COR-L47 (cell line): Measurements from ENCODE around the gene PTGR1.
"Not testable (repeated sequence)": the region's sequence is repeated elsewhere in the genome, so short reads cannot be mapped to it uniquely, and the experiment has no call there.

Experiments used
- DNase-seq: peaks from one replicate; lab custom pipeline; 2025; lab: John Stamatoyannopoulos, UW

The PTGR1 gene

DNA sequence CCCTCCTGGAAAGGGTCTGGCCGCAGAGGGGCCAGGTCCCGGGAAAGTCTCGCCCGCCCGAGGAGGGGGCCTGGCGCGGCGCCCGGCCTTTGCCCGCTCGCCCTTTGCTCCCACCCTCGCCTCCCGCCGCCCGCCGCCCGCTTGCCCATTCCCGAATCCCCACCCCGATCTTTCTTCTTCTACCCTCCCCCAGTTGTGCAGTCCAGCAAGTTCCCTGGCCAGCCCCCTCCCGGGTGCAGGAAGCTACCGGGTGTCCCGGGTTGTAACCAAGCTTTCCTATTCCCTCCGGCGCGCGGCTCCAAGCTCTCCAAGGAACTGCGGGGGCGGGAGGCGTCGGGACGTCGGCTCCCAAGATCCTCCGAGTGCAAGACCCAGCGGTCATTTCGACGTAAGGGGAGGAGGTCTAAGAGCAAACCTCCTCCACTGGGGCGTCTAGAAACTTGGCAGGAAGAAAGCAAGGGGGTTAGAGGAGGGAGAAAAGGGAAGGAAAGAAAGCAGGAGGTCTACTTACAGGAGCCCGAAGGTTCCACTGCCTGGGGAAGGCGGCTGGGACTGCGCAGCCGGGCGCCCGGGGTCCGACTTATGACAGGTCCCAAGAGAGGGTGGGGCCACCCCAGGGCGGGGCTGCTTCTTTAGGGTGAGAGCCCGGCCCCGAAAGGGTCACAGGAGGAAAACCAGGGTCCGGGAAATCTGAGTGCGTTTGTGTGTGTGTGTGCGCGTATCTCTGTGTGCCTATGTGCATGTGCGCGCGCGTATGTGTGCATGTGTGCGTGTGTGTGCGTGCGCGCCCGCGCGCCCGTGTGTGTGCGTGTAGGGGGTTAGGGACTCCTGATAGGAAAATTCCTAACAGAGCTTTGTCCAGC is at the start of gene PTGR1:
Gene PTGR1, minus strand, starts transcription at position 556 of the 863 bp plus-strand sequence. CDS start 2,225 bp downstream, outside the sequence.
- DNase-seq, result no peak

- no peak for DNase-seq
These were observed 49.6 kb upstream of the PTGR1 start for GRCh38 chr9:111649016-111649415.

GRCh38 chr9:111648066-111648465 is 48.6 kb upstream of the PTGR1 start:
- no peak for DNase-seq

- no peak for DNase-seq
These were observed 47.0 kb upstream of the PTGR1 start for GRCh38 chr9:111646417-111646816.

GRCh38 chr9:111645806-111646205 is 46.4 kb upstream of the PTGR1 start:
- DNase-seq, result no peak

DNA sequence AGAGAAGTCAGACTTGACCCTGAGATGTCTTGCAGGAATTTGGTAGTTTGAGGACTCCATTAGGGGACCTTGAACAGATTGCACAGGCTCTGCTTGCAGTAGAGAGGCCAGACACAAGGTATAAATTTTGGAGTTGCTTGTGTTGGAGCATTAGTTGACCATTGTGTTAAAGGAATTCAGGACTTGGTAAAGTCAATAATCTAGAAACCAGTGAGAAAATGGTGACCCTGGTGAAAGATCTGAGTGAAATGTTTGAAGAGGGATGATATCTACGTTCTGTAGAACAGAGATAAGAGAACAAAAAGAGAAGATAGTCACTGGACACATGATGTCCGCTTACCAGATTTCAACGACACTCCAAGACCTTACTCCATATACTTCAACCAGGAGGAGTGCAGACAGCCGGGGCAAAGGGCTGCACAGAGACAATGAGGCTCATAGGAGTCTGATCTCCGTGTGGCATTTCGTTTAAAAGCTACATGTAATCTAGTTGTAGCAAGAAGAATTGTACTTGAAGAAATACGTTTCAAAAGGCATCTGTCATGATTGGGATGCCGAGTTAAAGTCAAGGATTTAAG is 44.8 kb upstream of the PTGR1 start:
- no peak for DNase-seq

GRCh38 chr9:111637421-111637950 is 38.0 kb upstream of the PTGR1 start:
- DNase-seq, result no peak

DNA sequence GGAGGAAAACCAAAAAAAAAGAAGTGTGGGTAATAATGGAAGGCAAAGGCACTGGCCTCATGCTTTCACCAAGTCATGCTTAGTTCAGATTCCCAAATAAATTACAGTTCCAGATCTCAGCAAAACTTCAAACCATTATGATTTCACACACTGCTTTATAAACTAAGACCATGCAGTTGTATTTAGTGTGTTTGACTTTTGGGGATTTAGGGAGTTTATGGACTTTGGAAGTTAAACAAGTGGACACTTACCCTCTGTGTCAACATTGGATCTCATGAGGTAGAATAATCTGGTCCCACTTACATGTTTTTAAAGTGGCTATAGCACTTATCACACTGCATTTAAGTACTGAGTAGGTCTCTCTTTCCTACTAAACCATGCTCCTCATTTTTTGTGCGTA is 35.4 kb upstream of the PTGR1 start:
- no peak for DNase-seq

DNA sequence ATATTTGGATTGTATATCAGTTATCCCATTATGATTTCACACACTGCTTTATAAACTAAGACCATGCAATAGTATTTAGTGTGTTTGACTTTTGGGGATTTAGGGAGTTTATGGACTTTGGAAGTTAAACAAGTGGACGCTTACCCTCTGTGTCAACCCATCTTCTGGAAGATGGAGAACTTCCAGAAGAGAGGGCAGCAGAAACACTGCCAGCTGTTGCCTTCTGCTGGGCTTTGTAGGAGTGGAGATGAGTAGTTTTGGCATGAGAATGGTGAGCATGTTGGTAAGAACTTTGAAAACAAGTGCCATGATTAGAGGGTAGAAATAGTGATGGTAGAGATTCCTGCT is 33.9 kb upstream of the PTGR1 start:
- no peak for DNase-seq

GRCh38 chr9:111632695-111633388 is 33.4 kb upstream of the PTGR1 start:
- no peak for DNase-seq

- no peak for DNase-seq
These were observed 32.6 kb upstream of the PTGR1 start for GRCh38 chr9:111632060-111632459.

- DNase-seq, result peak; percentile 97
These were observed 31.9 kb upstream of the PTGR1 start, which contains the start of gene DNAJC25 for GRCh38 chr9:111631214-111631971. Gene DNAJC25 (plus strand): TSS chr9:111631334. CDS start chr9:111631408, 74 bp downstream.

- DNase-seq, result no peak
These were observed 31.4 kb upstream of the PTGR1 start for GRCh38 chr9:111630964-111631213.

GRCh38 chr9:111630182-111630963 is 30.9 kb upstream of the PTGR1 start:
- no peak for DNase-seq

GRCh38 chr9:111628411-111628810 is 29.0 kb upstream of the PTGR1 start:
- no peak for DNase-seq

- no peak for DNase-seq
These were observed 28.0 kb upstream of the PTGR1 start for GRCh38 chr9:111627260-111627963.

- DNase-seq, result no peak
These were observed 23.2 kb upstream of the PTGR1 start for GRCh38 chr9:111622626-111623025.

DNA sequence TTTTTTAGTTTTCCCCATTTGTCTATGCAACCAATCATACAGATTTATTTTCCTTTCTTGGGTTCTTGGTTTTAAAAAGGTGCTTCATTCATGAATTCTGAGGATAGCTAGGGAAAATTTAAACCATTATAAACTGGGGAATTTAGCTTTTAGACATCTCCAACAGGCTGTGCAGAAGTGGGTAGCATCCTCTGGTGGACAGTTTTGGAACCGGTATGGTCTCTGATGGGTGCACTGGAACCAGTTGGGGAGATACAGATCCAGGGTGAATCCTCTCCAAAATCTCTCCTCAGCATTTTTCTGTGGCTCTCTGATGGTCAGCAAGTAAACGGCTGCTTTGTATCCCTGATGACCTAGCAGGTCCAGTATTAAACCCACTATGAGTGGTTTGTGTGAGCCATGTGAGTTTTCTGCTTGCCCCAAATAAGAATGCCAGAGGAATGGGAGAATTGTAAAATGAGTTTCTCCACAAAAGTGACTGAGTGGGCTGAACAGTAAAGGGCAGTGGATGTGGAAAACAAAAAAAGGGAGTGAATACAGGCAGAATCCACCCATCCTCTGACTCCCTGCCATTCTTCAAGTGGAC is 22.5 kb upstream of the PTGR1 start:
- no peak for DNase-seq

- DNase-seq, result not testable (repeated sequence)
These were observed 17.9 kb upstream of the PTGR1 start for GRCh38 chr9:111617349-111617748.

GRCh38 chr9:111615928-111616327 is 16.5 kb upstream of the PTGR1 start:
- no peak for DNase-seq
